Measurements from ENCODE around the gene CTDSPL. TPM values are rescaled to one million over a fixed set of nuclear protein-coding genes. Genes with fewer than 3 reads are reported as not detected.

CTDSPL gene
- total RNA-seq, 1 experiment from 2014 or later = 14.0 TPM

DNA sequence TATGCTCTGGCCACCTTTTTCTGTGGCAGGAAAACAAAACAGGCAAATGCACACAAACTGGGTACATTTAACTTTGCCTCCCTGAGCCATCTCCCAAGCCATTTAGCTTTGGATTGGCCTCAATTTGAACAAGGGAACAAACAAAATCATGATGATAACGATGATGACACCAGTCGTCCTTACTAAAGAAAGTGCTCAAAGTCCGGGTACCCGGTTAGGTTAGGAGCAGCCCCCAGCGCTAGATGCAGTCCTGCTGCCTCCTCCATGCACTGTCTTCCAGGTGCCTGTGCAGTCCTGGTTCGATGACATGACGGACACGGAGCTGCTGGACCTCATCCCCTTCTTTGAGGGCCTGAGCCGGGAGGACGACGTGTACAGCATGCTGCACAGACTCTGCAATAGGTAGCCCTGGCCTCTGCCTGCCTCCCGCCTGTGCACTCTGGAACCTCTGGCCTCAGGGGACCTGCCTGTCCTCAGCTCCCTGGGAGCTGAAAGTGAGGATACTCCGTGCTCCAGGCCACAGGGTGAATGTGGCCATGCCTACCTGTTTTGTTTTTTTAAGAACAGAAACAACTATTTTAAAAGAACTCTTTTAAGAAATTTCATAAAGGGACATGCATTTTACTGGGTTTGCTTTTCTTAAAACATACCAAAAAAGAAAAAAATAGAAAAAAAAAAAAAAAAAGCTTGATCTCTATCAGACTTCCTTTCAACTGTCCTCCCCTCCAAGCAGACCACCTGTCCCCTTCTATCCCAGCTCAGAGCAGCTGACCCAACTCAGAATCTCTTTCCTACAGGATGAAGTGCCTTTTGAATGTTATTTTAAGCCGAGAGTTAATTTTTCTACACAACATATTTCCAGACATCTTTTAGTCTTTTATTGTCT lies 119.0 kb downstream of the CTDSPL start:
- ChIA-PET CTCF (no interaction called here), POLR2A (ENCODE audit: low non-redundant PET) (interaction anchor here (0.6 to 0.7 kb wide), 2 partner anchors 35 to 243 kb away, joined by 3 to 10 read pairs; no protein-coding TSS in a partner anchor)
- DNase-seq (ENCODE audit: low spot score) = no peak
- TF ChIP-seq, protein P1, sequence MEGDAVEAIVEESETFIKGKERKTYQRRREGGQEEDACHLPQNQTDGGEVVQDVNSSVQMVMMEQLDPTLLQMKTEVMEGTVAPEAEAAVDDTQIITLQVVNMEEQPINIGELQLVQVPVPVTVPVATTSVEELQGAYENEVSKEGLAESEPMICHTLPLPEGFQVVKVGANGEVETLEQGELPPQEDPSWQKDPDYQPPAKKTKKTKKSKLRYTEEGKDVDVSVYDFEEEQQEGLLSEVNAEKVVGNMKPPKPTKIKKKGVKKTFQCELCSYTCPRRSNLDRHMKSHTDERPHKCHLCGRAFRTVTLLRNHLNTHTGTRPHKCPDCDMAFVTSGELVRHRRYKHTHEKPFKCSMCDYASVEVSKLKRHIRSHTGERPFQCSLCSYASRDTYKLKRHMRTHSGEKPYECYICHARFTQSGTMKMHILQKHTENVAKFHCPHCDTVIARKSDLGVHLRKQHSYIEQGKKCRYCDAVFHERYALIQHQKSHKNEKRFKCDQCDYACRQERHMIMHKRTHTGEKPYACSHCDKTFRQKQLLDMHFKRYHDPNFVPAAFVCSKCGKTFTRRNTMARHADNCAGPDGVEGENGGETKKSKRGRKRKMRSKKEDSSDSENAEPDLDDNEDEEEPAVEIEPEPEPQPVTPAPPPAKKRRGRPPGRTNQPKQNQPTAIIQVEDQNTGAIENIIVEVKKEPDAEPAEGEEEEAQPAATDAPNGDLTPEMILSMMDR (conservative IDR thresholded peaks at IDR 0.05; ENCODE audit: low read depth, low read length) = no peak
- no peak for TF ChIP-seq EZH2 (IDR thresholded peaks at IDR 0.05; ENCODE audit: borderline replicate concordance, low read depth, low read length, poor library complexity, severe bottlenecking)
- BruUV-seq (replicated peaks) = no TSS peak
- H3K27ac ChIP-seq (ENCODE audit: low read depth, low read length, poor library complexity, severe bottlenecking) = no peak overlapping the region
- H3K4me3 ChIP-seq (ENCODE audit: low read depth, low read length, poor library complexity, severe bottlenecking) = no peak overlapping the region
- H3K36me3 ChIP-seq (ENCODE audit: insufficient read depth, low read length, poor library complexity, severe bottlenecking) = no peaks in the 10 kb centered on the region
- no peaks in the 10 kb centered on the region for H3K27me3 ChIP-seq (replicated peaks; ENCODE audit: insufficient read depth, low read depth, low read length, poor library complexity)
- no peaks in the 10 kb centered on the region for H3K9me3 ChIP-seq (ENCODE audit: low read depth, low read length, poor library complexity, severe bottlenecking)
- no peaks in the 10 kb centered on the region for H3K4me1 ChIP-seq (ENCODE audit: insufficient read depth, low read length, poor library complexity, severe bottlenecking)
- intact Hi-C loops (cut with micrococcal nuclease; ENCODE audit: unreplicated experiment) = no loop called here

DNA sequence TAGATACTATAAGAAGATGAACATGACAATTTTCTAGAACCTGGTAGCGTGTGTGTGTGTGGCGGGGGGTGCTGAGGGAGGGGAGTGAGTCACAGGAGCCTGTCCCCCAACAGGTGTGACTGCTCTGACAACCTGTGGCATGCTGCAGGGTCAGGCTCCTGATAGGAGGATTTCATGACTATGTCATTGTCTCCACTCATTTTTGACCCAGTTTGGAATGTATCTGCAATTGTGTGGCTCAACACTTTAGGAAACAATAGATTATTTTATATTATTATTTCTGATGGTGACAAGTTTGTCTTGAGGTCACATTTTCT lies 119.6 kb downstream of the CTDSPL start:
- TF ChIP-seq, protein P1 (conservative IDR thresholded peaks at IDR 0.05; ENCODE audit: low read depth, low read length) = no peak
- no peak for TF ChIP-seq EZH2 (IDR thresholded peaks at IDR 0.05; ENCODE audit: borderline replicate concordance, low read depth, low read length, poor library complexity, severe bottlenecking)
- Histone ChIP-seq H3K4me3 (ENCODE audit: low read depth, low read length, poor library complexity, severe bottlenecking) (no peak overlapping the region), H3K27me3 (replicated peaks; ENCODE audit: insufficient read depth, low read depth, low read length, poor library complexity) (no peaks in the 10 kb centered on the region), H3K27ac (ENCODE audit: low read depth, low read length, poor library complexity, severe bottlenecking) (no peak overlapping the region), H3K36me3 (ENCODE audit: insufficient read depth, low read length, poor library complexity, severe bottlenecking) (no peaks in the 10 kb centered on the region), H3K9me3 (ENCODE audit: low read depth, low read length, poor library complexity, severe bottlenecking) (no peaks in the 10 kb centered on the region), H3K4me1 (ENCODE audit: insufficient read depth, low read length, poor library complexity, severe bottlenecking) (no peaks in the 10 kb centered on the region)
- POLR2A ChIA-PET (ENCODE audit: low non-redundant PET) = interaction anchor here (0.7 kb wide), 1 partner anchor 36 kb away, joined by 10 read pairs; no protein-coding TSS in a partner anchor
- CTCF ChIA-PET = no interaction called here
- intact Hi-C loops (cut with micrococcal nuclease; ENCODE audit: unreplicated experiment) = no loop called here
- no TSS peak for BruUV-seq (replicated peaks)
- DNase-seq (ENCODE audit: low spot score) = no peak

DNA sequence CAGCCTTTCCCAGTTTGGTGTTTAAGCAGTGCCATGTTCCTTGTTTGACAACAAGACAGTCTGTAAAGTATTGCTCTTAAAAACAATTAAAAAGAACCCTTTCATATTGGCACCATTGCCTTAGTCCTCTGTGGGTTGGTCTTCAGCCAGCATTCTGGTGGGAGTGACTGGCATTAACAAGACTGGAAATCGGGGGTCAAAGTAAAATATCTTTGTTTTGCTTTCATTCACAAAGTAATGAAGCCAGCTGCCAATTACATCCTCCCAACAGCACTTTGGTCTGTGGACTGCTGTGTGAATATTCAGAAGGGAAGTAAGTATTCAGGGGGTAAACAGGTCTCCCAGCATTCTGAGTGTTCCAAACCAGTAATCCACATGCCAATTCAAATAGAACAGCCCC lies 120.7 kb downstream of the CTDSPL start:
- ChIA-PET CTCF (interaction anchor here (0.6 kb wide), 1 partner anchor 15 kb away, joined by 3 read pairs; no protein-coding TSS in a partner anchor), POLR2A (ENCODE audit: low non-redundant PET) (interaction anchor here (0.6 kb wide), 1 partner anchor 130 kb away, joined by 3 read pairs; no protein-coding TSS in a partner anchor)
- Histone ChIP-seq H3K9me3 (ENCODE audit: low read depth, low read length, poor library complexity, severe bottlenecking) (no peaks in the 10 kb centered on the region), H3K4me3 (ENCODE audit: low read depth, low read length, poor library complexity, severe bottlenecking) (no peak overlapping the region), H3K27me3 (replicated peaks; ENCODE audit: insufficient read depth, low read depth, low read length, poor library complexity) (no peaks in the 10 kb centered on the region), H3K27ac (ENCODE audit: low read depth, low read length, poor library complexity, severe bottlenecking) (no peak overlapping the region), H3K36me3 (ENCODE audit: insufficient read depth, low read length, poor library complexity, severe bottlenecking) (no peaks in the 10 kb centered on the region), H3K4me1 (ENCODE audit: insufficient read depth, low read length, poor library complexity, severe bottlenecking) (no peaks in the 10 kb centered on the region)
- DNase-seq (ENCODE audit: low spot score) = no peak
- TF ChIP-seq, protein P1 (conservative IDR thresholded peaks at IDR 0.05; ENCODE audit: low read depth, low read length) = no peak
- TF ChIP-seq EZH2 (IDR thresholded peaks at IDR 0.05; ENCODE audit: borderline replicate concordance, low read depth, low read length, poor library complexity, severe bottlenecking) = no peak
- BruUV-seq (replicated peaks) = no TSS peak
- intact Hi-C loops (cut with micrococcal nuclease; ENCODE audit: unreplicated experiment) = no loop called here

All from A673 (cell line).